ENCODE results near the gene TPSG1. TPM values are rescaled to one million over a fixed set of nuclear protein-coding genes. Genes with fewer than 3 reads are reported as not detected.

TPSG1 gene
- total RNA-seq, 1 experiment from 2014 or later = not detected

GRCh38 chr16:1217526-1217925 is 7.5 kb downstream of the TPSG1 start:
- H3K23me2 ChIP-seq (ENCODE audit: insufficient read length, low read depth, low read length, poor library complexity, severe bottlenecking) = no peaks in the 10 kb centered on the region
- no peak overlapping the region for H3K23ac ChIP-seq (ENCODE audit: insufficient read length, low read depth, low read length)
- no peaks in the 10 kb centered on the region for H3K4me1 ChIP-seq (ENCODE audit: insufficient read depth, low read length)
- H3K56ac ChIP-seq (ENCODE audit: insufficient read length, low read depth, low read length) = no peak overlapping the region
- no peaks in the 10 kb centered on the region for H3K79me1 ChIP-seq (ENCODE audit: insufficient read depth, low read depth, low read length, poor library complexity, severe bottlenecking)
- no peak overlapping the region for H3K14ac ChIP-seq (ENCODE audit: insufficient read depth, low read length)
- H4K91ac ChIP-seq (ENCODE audit: insufficient read length, low read depth, low read length) = no peak overlapping the region
- peaks cover 0 to 3% of the 10 kb centered on the region in 2 experiments; a peak in 1 of 5 replicates for H3K9me3 Mint-ChIP-seq
- H2BK12ac ChIP-seq (ENCODE audit: insufficient read length, low read depth, low read length) = no peak overlapping the region
- H3K4ac ChIP-seq (ENCODE audit: low read depth, low read length) = no peak overlapping the region
- H3K9me3 ChIP-seq (ENCODE audit: control insufficient read depth, low read depth, low read length) = no peaks in the 10 kb centered on the region
- H2BK120ac ChIP-seq (ENCODE audit: low read depth, low read length, poor library complexity, severe bottlenecking) = no peak overlapping the region
- DNase-seq = no peak
- H3K27ac Mint-ChIP-seq = no peak overlapping the region
- H3K4me2 ChIP-seq (ENCODE audit: insufficient read depth, insufficient read length, low read length) = no peak overlapping the region
- H3K9ac ChIP-seq (ENCODE audit: extremely low read depth, insufficient read length, low read length) = no peak overlapping the region
- no peak overlapping the region for H4K5ac ChIP-seq (ENCODE audit: insufficient read length, low read depth, low read length)
- H2BK15ac ChIP-seq (ENCODE audit: low read depth, low read length) = no peak overlapping the region
- no peak overlapping the region for H3K18ac ChIP-seq (ENCODE audit: insufficient read length, low read depth, low read length)
- H2BK5ac ChIP-seq (ENCODE audit: insufficient read length, low read length) = no peak overlapping the region
- H3K79me2 ChIP-seq (ENCODE audit: insufficient read depth, low read length) = no peaks in the 10 kb centered on the region
- H3K36me3 Mint-ChIP-seq (ENCODE audit: insufficient read depth in 1 of 3, low read depth in 3 of 3) = peaks cover 6 to 30% (median 29%) of the 10 kb centered on the region in 3 experiments; a peak in 6 of 7 replicates
- H2AK5ac ChIP-seq (ENCODE audit: insufficient read length, low read length) = no peak overlapping the region
- no peaks in the 10 kb centered on the region for H3K4me1 Mint-ChIP-seq
- H3T11ph ChIP-seq (ENCODE audit: low read length) = no peak overlapping the region
- no peak overlapping the region for H2AFZ ChIP-seq (ENCODE audit: low read length)
- H3K4me3 Mint-ChIP-seq = no peak overlapping the region
- TF ChIP-seq CTCF (conservative IDR thresholded peaks at IDR 0.05) = no peak
- H3K27me3 ChIP-seq (ENCODE audit: insufficient read depth, low read length) = no peaks in the 10 kb centered on the region
- no CpG with 5 or more reads among the region's 24 CpGs for WGBS (ENCODE audit: extremely low coverage, insufficient read length, low lambda C conversion rate)
- H4K8ac ChIP-seq (replicated peaks; ENCODE audit: insufficient read length, low read depth, low read length) = no peak overlapping the region
- H3K27ac ChIP-seq (ENCODE audit: insufficient read length, low read depth, low read length) = no peak overlapping the region
- no peak overlapping the region for H2BK20ac ChIP-seq (ENCODE audit: low read depth, low read length, poor library complexity, severe bottlenecking)
- peaks cover 3% of the 10 kb centered on the region for H4K20me1 ChIP-seq (ENCODE audit: control insufficient read depth, insufficient read depth, insufficient read length)
- no peaks in the 10 kb centered on the region for H3K27me3 Mint-ChIP-seq (ENCODE audit: low read depth)

Data from H9 (cell line).